HG02759 (cell line): ENCODE data around the gene VEGFD.
A peak's percentile ranks its signal among the peaks of the same experiment; 100 is the strongest.

ENCODE experiments used
- ATAC-seq: cut with Tn5 transposase; IDR thresholded peaks from one replicate; pipeline ENCODE4 v1.9.1; 2021; ENCODE audit warnings: mild to moderate bottlenecking, moderate library complexity; ENCODE audit not compliant: unreplicated experiment

VEGFD gene

GRCh38 chrX:15366506-15367352, 17.5 kb downstream of the VEGFD start:
- no peak for ATAC-seq

GRCh38 chrX:15359701-15360100, 24.5 kb downstream of the VEGFD start:
- no peak for ATAC-seq

GRCh38 chrX:15358533-15358932, 25.7 kb downstream of the VEGFD start:
- ATAC-seq, result no peak

GRCh38 chrX:15356444-15356843, 27.8 kb downstream of the VEGFD start:
- ATAC-seq, result no peak

DNA sequence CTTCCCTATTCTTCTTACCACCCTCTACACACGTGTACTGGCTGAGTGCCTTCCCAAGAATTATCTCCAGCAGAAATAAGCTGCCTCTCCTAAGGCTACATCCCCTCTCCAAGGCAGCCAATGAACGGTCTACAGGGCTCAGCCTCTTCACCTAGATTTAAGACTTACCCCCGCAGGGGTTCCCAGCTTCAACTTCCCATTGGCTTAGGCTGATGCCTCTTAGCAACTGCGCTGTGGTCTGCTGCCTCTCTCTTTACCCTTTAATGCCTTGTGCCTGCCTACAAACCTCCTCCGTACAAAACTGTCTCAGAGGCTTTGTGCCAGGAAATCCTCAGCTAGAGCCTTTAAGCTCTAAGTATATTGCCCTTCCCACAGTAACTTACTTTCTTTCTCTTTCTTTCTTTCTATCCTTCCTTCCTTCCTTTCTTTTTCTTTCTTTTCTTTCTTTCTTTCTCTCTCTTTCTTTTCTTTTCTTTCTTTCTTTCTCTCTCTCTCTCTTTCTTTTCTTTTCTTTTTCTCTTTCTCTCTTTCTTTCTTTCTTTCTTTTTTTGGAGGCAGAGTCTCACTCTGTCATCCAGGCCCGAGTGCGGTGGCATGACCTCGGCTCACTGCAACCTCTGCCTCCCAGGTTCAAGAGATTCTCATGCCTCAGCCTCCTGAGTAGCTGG, 33.8 kb downstream of the VEGFD start:
- ATAC-seq, result no peak

DNA sequence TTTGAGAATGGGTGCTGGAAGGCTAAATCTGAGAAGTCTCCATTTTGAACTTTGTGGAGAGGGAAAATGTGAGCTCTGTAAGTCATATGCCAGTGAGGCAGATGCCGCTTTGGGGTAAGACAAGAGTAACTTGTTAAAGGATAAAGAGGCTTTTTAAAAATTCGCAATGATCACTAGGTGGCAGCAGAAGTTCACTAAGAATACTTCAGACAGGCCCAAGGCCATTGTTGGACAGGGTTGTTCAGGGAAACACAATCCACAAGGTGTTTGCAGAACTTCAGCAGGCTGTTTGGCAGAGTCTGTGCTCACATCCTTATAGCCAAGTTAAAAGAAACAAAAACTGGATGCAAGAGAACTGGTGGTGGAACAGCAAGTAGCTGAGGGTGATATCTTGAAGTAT, 35.2 kb downstream of the VEGFD start:
- ATAC-seq, result no peak

DNA sequence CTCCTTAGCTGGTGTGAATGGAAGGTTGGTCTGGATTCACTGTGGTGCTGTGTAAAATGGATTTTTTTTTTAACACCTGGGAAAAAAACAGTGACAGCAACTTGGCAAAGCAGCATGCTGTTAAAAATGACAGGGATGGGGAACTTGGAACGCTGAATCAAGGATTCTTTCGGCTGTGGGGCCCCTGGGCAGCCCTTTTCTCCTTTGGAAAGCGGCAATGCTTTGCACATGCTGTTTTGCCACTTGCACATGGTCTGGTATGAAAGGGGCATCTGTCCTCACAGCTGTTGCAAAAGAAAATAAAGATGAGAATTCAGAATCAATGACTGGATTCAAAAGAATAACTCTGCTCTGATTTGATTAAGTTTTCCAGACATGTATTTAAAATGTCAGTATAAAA, 38.2 kb downstream of the VEGFD start:
- ATAC-seq, result no peak

GRCh38 chrX:15344106-15344505, 40.1 kb downstream of the VEGFD start:
- ATAC-seq, result no peak

GRCh38 chrX:15343075-15343476, 41.1 kb downstream of the VEGFD start:
- ATAC-seq, result no peak

GRCh38 chrX:15340867-15341266, 43.3 kb downstream of the VEGFD start:
- no peak for ATAC-seq

DNA sequence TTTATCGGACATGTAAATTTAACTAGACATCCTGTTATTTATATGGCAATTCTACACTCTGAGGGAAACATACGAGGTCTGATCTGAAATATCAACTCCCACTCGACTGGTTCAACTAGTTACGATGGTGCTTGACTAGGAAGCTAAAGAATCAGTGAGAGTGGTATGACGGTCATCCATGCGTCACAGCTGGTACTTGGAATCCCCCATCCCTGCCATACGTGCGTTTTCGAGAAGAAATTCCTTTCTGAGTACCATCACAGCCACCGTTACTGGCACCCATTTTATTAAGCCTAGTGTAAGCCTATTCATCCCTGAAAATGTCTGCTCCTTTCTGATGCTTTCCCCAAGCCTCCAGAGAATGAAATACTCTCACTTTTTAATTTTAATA, 48.2 kb downstream of the VEGFD start:
- no peak for ATAC-seq

GRCh38 chrX:15335135-15336022, 48.8 kb downstream of the VEGFD start, which contains the start of gene PIGA:
Gene PIGA, minus strand, starts transcription at chrX:15335523. Its CDS starts 3,593 bp downstream, at chrX:15331930.
- ATAC-seq, result peak; percentile 98

- ATAC-seq, result no peak
Observed at GRCh38 chrX:15334561-15334960, 49.7 kb downstream of the VEGFD start.

DNA sequence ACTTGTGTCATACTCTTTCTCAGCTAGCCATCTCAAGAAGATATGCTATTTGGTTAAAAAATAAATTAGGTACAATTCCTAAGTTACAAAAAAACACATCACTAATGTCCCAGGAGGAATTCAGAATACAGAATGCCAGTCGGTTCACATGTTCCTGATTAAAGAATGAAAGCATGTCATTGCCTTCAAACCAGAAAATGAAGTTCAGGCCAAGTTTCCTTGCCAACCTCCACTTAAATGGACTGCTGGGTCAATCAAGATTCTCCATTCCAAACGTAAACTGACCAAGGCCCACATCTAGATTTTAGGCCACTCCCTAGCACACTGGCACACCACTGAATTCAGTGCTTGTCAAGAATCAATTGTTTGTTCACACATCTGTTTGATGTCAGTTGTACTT, 55.4 kb downstream of the VEGFD start:
- no peak for ATAC-seq

GRCh38 chrX:15328131-15328530, 56.1 kb downstream of the VEGFD start:
- no peak for ATAC-seq

DNA sequence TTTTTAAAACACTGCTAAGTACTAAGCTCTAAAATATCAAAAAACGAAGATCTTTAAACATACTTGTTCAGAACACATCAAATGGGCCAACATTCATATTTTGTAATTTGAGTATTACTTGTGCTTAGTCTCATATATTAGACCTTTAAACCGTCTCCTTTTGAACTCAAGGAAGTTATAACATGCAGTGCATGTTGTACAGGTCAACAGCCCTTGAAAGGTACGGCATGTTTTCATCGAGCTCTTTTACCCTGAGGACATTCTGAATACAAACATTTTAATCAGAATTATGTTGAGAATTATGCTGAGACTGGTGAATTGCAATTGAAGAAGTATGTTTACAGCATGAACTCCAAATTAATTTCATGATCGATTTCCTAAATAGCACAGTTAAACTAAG, 61.7 kb downstream of the VEGFD start:
- ATAC-seq, result no peak

- no peak for ATAC-seq
Observed at GRCh38 chrX:15322072-15322471, 62.1 kb downstream of the VEGFD start.

DNA sequence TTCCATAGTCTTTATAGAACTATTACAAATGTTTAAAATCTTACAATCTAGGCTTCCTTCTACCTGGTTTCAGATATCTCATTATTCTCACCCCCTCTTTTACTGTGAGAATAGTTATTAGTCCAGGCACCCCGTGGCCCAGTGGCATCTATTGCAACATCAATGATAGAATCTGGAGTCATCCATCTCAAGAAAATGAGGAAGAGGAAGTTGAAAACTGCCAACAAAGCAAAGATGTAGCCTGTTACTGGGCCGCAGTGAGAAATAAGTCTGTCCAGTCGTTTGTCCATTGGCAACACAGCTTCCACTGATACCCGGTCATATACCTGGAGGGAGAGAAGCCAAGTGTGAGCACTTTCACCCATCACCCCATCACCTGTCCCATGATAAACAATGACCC, 62.8 kb downstream of the VEGFD start:
- ATAC-seq, result no peak

GRCh38 chrX:15320297-15320696, 63.9 kb downstream of the VEGFD start:
- no peak for ATAC-seq

DNA sequence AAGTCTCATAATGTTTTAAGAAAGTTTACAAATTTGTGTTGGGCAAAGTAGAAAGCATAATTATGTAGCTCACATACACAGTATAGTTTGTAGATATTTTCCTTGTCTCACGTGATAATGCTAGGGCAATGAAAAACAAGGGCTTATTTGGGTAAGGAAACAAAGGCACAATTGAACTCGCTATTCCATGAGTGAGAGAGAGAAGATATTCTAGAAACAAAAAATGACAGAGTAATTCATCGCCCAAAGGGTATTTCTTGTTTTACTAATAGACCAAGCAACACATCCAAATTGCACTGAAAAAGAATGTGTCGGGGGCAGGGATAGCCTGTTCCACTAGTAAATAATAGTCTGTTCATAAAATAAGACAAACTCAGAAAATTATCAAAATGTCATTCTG, 65.1 kb downstream of the VEGFD start:
- no peak for ATAC-seq

DNA sequence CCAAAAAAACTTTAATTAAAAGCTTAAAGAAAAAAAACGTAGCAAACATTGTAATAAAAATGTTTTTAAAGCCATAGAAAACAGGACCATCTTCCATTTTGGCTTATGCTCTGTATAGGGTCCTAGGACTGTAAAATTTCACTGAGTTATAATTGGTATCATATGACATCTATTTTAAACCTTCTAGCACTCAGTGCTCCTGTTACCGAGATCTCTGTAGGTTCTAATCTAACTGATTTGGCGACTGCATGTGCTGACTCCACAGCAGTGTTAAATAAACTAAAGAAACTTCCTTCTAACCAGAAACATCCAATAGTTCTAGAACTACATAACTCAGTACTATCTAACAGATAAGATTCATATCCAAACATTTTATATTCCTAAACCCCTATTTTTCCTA, 68.7 kb downstream of the VEGFD start, which contains the start of gene ASB11:
TSS of gene ASB11 (minus strand) at position 132 of the 400 bp plus-strand sequence. CDS start at position 97, 35 bp downstream.
- ATAC-seq, result no peak
